Breast epithelium (tissue), 4 donors: ENCODE data around the gene AIDA. TPM values are rescaled to one million over a fixed set of nuclear protein-coding genes. Genes with fewer than 3 reads are reported as not detected.

ENCODE experiments used
- DNase-seq, 2 donors: peaks; one replicate each; pipeline ENCODE4 v3.0.0-alpha.2; 2019; ENCODE audit warnings: low spot score in 2 of 2
- H3K27ac ChIP-seq, 2 donors: fragments of 200-600 bp; sonication (generic) in 1 of 2; one replicate each; pipeline ENCODE4 v1.5.1; 2016 to 2019; ENCODE audit warnings: mild to moderate bottlenecking in 1 of 2
- H3K27me3 ChIP-seq, 2 donors: fragments of 200-600 bp; sonication (generic) in 1 of 2; one replicate each; pipeline versions ENCODE4 v1.5.1 to v1.6.0; 2017 to 2019; ENCODE audit warnings: control low read depth in 1 of 2, mild to moderate bottlenecking in 1 of 2
- H3K36me3 ChIP-seq: fragments of 200-600 bp; one replicate; pipeline ENCODE4 v1.5.1; 2019
- H3K4me1 ChIP-seq, 2 donors: fragments of 200-600 bp; sonication (generic); one replicate each; pipeline ENCODE4 v1.5.1; 2016 to 2019; ENCODE audit warnings: control low read depth in 1 of 2
- H3K4me3 ChIP-seq, 3 donors: fragments of 200-600 bp; sonication (generic); 1 replicate in 2 of 3; 2 replicates in 1 of 3; pipeline ENCODE4 v1.5.1; 2016 to 2019; ENCODE audit warnings: mild to moderate bottlenecking in 3 of 3, moderate library complexity in 2 of 3
- H3K9me3 ChIP-seq, 2 donors: fragments of 200-600 bp; sonication (generic) in 1 of 2; one replicate each; pipeline ENCODE4 v1.5.1; 2016 to 2019; ENCODE audit warnings: control low read depth in 1 of 2
- POLR2A ChIP-seq: fragments of 450-650 bp; IDR thresholded peaks from one replicate; pipeline ENCODE4 v1.6.1; 2016; ENCODE audit warnings: antibody characterized with exemption, mild to moderate bottlenecking, moderate library complexity
- POLR2AphosphoS5 ChIP-seq, 3 donors: sonication (generic); formaldehyde crosslinking; IDR thresholded peaks; one replicate each; pipeline ENCODE4 v1.6.1; 2017; ENCODE audit warnings: antibody characterized with exemption in 3 of 3
- intact Hi-C: fragments of 100-400 bp; cut with DNase I; formaldehyde crosslinking; loops from one replicate; pipeline ENCODE4 v1.15.1; 2023; ENCODE audit warnings: low total_unique reads
- total RNA-seq, 3 donors: library from RNA; depleted of rRNA; stranded (reverse); fragments of >200 nt; gene quantifications; one replicate each; pipeline ENCODE4 v1.1.0, GENCODE V29; 2016
- TF ChIP-seq, protein P1 (sequence below), 3 donors: fragments of 450-650 bp; IDR thresholded peaks; one replicate each; pipeline ENCODE4 v1.5.1; 2016 to 2017; ENCODE audit warnings: antibody characterized with exemption in 3 of 3, mild to moderate bottlenecking in 3 of 3, moderate library complexity in 3 of 3

Gene AIDA
- total RNA-seq, 3 donors from 2014 or later: 52.2 to 88.0 (median 58.3) TPM

DNA sequence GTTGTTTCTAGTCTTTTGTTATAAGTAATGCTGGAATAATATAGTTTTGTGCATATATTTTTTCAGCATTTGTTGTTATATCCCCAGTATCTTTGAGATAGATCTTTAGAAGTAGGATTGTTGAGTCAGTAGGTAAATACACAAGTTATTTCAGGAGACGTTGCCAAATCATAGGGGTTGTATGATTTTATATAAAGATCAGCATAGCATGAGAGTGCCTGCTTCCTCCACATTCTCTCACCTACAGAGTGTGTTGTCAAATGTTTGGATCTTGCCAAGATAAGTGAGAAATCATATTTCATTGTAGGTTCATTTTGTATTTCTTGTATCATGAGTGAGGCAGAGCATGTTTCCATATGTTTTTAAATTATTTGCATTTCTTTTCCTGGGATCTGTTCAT lies 69.8 kb downstream of the AIDA start:
- intact Hi-C loops: no loop called here
- no peak for DNase-seq
- Histone ChIP-seq H3K27ac (no peak overlapping the region), H3K9me3 (no peaks in the 10 kb centered on the region), H3K36me3 (no peaks in the 10 kb centered on the region), H3K27me3 (no peaks in the 10 kb centered on the region), H3K4me3 (no peak overlapping the region), H3K4me1 (no peaks in the 10 kb centered on the region)
- TF ChIP-seq POLR2AphosphoS5 (IDR thresholded peaks at IDR 0.05) (no peak), POLR2A (no peak)
- TF ChIP-seq, protein P1, sequence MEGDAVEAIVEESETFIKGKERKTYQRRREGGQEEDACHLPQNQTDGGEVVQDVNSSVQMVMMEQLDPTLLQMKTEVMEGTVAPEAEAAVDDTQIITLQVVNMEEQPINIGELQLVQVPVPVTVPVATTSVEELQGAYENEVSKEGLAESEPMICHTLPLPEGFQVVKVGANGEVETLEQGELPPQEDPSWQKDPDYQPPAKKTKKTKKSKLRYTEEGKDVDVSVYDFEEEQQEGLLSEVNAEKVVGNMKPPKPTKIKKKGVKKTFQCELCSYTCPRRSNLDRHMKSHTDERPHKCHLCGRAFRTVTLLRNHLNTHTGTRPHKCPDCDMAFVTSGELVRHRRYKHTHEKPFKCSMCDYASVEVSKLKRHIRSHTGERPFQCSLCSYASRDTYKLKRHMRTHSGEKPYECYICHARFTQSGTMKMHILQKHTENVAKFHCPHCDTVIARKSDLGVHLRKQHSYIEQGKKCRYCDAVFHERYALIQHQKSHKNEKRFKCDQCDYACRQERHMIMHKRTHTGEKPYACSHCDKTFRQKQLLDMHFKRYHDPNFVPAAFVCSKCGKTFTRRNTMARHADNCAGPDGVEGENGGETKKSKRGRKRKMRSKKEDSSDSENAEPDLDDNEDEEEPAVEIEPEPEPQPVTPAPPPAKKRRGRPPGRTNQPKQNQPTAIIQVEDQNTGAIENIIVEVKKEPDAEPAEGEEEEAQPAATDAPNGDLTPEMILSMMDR (IDR thresholded peaks at IDR 0.05): no peak

DNA sequence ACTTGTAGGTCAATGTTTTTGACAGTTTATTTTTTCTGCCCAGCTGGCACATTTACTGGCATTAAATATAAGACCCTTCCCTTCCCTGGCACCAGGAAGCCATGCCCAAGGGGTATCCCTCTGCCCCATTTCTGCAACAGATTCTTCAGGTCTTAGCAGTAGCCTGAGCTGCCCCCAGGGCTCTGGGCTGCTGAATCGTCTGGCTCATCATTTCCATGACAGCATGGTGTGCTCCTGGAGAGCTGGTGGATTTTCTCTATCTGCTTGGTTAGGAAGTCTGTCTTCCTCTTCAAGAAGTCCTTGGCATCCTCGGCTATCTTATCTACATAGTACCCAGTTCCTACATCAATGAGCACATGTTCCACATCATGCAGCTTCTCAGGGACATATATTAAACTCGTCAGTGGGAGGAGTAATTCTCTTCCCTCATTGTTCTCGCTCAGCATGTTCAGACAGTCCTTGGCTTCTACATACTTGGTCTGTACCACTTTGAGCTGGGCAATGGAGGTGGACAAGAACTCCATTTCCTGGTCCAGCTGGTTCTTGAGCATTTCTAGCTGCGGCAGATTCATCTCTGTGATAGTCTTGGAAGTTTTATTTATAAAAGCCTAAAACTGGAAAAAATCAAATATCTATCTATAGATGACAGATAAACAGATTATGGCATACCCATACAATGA lies 70.9 kb downstream of the AIDA start:
- intact Hi-C loops: no loop called here
- DNase-seq: no peak
- Histone ChIP-seq H3K36me3 (no peaks in the 10 kb centered on the region), H3K4me3 (no peak overlapping the region), H3K4me1 (no peaks in the 10 kb centered on the region), H3K27ac (no peak overlapping the region), H3K27me3 (no peaks in the 10 kb centered on the region), H3K9me3 (no peaks in the 10 kb centered on the region)
- TF ChIP-seq POLR2AphosphoS5 (IDR thresholded peaks at IDR 0.05) (no peak), POLR2A (no peak)
- TF ChIP-seq, protein P1 (IDR thresholded peaks at IDR 0.05): no peak

DNA sequence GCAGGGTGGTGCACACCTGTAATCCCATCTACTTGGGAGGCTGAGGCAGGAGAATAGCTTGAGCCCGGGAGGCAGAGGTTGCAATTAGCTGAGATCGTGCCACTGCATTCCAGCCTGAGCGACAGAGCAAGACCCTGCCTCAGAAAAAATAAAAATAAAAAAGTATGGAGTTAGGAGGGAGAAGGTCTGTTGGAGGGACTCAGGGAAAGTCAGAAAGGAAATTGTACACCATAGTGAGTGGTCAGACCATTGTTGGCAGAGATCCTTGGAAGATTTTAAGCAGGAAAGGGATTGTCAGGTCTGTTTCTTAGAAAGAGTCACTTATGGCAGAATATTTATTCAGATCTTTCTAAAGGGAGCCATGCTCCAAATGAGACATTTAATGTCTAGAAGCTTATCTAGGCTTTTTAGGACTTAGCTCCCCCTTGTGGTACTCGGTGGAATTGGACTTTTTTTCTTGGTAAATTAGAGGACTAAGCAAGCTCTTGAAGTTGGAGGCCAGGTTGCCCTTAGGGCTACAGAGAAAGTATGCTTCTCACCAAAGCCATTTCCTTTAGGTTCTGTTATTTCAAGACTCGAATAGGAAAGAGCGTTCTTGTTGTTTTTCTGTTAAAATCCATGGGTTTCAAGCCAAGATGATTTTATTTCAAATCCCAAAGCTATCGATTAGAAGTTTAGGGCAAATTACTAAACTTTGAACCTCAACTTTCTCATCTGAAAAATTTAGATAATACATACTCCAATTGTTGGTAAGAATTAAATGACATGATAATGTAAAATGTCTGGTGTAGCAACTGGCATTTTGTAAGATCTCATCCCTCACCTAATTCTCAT lies 77.9 kb downstream of the AIDA start:
- intact Hi-C loops: no loop called here
- no peak overlapping the region for H3K27ac ChIP-seq
- no peak for TF ChIP-seq POLR2A
- no peak for TF ChIP-seq POLR2AphosphoS5 (IDR thresholded peaks at IDR 0.05)
- TF ChIP-seq, protein P1 (IDR thresholded peaks at IDR 0.05): peak; percentile 73 to 87 (median 79)
- peaks cover 4% of the 10 kb centered on the region for H3K36me3 ChIP-seq
- no peak overlapping the region for H3K4me3 ChIP-seq
- no peaks in the 10 kb centered on the region for H3K4me1 ChIP-seq
- no peaks in the 10 kb centered on the region for H3K27me3 ChIP-seq
- peak in 1 of 2 donors; percentile 37 for DNase-seq
- no peaks in the 10 kb centered on the region for H3K9me3 ChIP-seq

DNA sequence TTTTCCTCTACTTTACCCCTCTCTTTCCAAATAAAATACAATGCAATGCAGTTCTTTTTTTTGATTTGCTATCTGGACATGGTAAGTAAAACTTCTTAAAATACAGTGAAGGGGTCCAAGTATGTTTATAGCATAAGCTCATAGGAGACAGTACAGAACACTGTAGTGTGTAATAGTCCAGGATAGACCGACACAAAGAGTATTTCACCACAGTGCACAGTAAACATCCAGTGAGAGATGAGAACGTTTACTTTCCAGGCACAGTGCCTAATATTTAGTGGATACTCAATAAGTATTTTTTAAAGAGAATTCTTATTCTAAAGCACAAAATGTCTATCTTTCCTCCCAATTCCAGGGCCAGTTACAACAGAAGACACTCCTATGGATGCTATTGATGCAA lies 79.5 kb downstream of the AIDA start:
- no peak overlapping the region for H3K4me3 ChIP-seq
- no peaks in the 10 kb centered on the region for H3K9me3 ChIP-seq
- TF ChIP-seq POLR2A (no peak), POLR2AphosphoS5 (IDR thresholded peaks at IDR 0.05) (no peak)
- TF ChIP-seq, protein P1 (IDR thresholded peaks at IDR 0.05): no peak
- no peaks in the 10 kb centered on the region for H3K4me1 ChIP-seq
- no peak overlapping the region for H3K27ac ChIP-seq
- DNase-seq: no peak
- intact Hi-C loops: no loop called here
- no peaks in the 10 kb centered on the region for H3K27me3 ChIP-seq
- H3K36me3 ChIP-seq: peaks cover 4% of the 10 kb centered on the region

DNA sequence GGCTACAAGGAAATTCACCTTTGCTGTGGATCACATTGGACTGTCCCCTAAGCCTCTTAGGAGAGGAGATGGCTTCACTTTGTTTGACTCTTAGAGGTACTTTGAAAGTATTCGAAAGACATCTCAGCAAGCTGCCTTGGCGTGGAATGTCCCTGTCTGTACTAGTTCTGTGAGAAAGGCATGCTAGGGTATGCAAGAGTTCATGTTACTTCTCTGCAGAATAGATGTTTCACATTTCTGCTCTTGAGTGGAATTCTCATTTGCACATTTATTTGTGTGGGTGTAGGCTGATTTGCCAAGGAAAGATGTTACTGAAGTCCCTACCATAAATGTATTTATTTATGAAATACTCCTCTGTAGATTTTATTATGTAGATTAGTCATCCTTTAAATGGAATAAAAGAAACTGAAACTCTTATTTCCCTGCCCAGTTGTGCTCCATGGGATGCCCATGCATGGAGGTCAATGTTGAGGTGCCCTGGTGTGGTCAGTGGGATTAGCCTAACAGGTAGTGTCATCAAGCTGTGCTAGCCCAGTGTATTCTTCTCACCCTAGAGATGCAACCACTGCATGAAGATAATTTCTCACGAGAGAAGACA lies 80.6 kb downstream of the AIDA start:
- Histone ChIP-seq H3K36me3 (peaks cover 4% of the 10 kb centered on the region), H3K4me3 (no peak overlapping the region), H3K27ac (no peak overlapping the region), H3K9me3 (no peaks in the 10 kb centered on the region), H3K4me1 (no peaks in the 10 kb centered on the region), H3K27me3 (no peaks in the 10 kb centered on the region)
- intact Hi-C loops: no loop called here
- TF ChIP-seq, protein P1 (IDR thresholded peaks at IDR 0.05): no peak
- no peak for TF ChIP-seq POLR2AphosphoS5 (IDR thresholded peaks at IDR 0.05)
- TF ChIP-seq POLR2A: no peak
- no peak for DNase-seq
